ENCODE results near the gene TRIM9. TPM values are rescaled to one million over a fixed set of nuclear protein-coding genes. Genes with fewer than 3 reads are reported as not detected.

Gene TRIM9
- total RNA-seq, 4 donors from 2014 or later: 2.4 to 7.6 (median 3.4) TPM

DNA sequence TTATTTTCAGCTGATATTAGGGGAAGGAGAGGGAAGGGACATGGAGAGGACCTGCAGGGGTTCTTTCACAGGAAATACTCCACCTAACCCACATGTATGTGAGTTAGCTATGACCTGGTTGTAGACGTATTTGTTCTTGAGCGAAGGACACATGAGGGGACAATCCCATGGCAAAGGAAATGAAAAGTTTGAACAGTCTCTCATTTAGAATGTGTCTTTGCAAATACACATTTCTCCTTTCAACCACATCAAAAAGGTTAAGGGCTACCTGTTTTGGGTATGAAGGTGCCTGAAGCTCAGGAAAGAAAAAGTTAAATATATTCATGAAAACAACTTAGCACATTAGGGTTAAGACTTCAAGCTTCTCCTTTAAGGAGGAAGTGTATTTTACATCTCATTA lies 158.0 kb downstream of the TRIM9 start:
- no peak for DNase-seq
- no peak overlapping the region for H3K4me3 ChIP-seq
- H3K4me1 ChIP-seq: no peaks in the 10 kb centered on the region
- no peak overlapping the region for H3K27ac ChIP-seq
- H3K27me3 ChIP-seq: no peaks in the 10 kb centered on the region
- TF ChIP-seq POLR2A (IDR thresholded peaks at IDR 0.05): no peak
- TF ChIP-seq, protein P1, sequence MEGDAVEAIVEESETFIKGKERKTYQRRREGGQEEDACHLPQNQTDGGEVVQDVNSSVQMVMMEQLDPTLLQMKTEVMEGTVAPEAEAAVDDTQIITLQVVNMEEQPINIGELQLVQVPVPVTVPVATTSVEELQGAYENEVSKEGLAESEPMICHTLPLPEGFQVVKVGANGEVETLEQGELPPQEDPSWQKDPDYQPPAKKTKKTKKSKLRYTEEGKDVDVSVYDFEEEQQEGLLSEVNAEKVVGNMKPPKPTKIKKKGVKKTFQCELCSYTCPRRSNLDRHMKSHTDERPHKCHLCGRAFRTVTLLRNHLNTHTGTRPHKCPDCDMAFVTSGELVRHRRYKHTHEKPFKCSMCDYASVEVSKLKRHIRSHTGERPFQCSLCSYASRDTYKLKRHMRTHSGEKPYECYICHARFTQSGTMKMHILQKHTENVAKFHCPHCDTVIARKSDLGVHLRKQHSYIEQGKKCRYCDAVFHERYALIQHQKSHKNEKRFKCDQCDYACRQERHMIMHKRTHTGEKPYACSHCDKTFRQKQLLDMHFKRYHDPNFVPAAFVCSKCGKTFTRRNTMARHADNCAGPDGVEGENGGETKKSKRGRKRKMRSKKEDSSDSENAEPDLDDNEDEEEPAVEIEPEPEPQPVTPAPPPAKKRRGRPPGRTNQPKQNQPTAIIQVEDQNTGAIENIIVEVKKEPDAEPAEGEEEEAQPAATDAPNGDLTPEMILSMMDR (IDR thresholded peaks at IDR 0.05): no peak
- no peaks in the 10 kb centered on the region for H3K9me3 ChIP-seq
- intact Hi-C loops (cut with DNase I; ENCODE audit: low total_unique reads): no loop called here
- H3K36me3 ChIP-seq: no peaks in the 10 kb centered on the region

DNA sequence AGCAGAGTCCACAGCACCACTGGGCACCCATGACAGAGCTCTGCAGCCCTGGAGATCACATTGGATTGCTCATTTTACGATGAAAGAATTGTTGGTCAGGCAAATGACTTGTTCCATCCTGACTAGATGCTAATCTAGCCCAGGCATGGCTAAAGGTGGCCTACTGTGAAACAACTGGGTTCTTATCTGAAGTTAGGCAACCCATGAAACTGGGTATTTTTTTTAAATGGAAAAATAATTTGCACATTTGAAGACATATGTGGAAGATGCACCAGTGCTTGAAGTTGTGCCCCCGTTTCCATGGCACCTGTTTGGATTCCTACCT lies 158.9 kb downstream of the TRIM9 start:
- Histone ChIP-seq H3K4me1 (no peaks in the 10 kb centered on the region), H3K27ac (no peak overlapping the region), H3K4me3 (no peak overlapping the region), H3K36me3 (no peaks in the 10 kb centered on the region), H3K9me3 (no peaks in the 10 kb centered on the region), H3K27me3 (no peaks in the 10 kb centered on the region)
- TF ChIP-seq POLR2A (IDR thresholded peaks at IDR 0.05): no peak
- TF ChIP-seq, protein P1 (IDR thresholded peaks at IDR 0.05): no peak
- DNase-seq: no peak
- intact Hi-C loops (cut with DNase I; ENCODE audit: low total_unique reads): no loop called here

DNA sequence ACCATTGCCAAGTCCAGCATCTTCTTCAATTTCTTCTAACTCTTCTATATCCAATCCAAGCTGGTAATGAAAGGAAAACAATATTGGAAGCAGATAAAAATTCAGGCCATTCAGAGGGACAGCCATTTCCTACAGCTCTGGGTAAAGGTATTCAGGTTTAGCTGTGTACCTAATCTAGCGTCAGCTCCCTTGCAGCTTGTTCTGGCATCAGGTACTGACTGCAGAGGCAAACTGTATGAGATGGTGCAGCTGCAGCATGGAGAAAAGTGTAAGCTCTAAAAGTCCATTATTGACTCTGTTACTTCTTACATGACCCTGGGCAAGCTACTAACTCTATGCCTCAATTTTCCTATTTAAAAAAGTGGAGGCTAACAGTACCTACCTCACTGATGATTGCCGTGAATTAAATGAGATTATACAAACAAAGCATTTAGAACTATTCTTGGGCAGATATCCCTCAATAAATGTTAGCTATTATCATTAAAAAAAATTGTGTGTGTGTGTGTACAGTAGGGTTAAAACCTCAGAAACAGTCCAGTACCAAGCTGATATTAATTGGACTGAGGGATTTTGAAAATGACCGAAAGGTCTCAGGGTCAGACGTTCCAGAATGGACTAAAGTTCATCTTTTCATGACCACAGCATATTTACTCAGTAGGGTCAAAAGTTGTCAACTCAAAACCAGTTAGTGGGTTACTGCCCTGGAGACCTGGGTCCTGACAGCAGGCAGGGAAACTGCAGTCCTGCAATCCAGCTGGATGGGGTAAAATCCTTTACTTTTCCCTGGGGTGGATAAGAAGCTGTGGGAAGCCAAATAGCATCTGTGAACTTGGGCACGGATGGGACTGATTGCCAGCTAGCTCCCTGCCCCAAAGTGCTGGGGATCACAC lies 159.5 kb downstream of the TRIM9 start:
- Histone ChIP-seq H3K27me3 (no peaks in the 10 kb centered on the region), H3K4me1 (no peaks in the 10 kb centered on the region), H3K36me3 (no peaks in the 10 kb centered on the region), H3K4me3 (no peak overlapping the region), H3K27ac (no peak overlapping the region), H3K9me3 (no peaks in the 10 kb centered on the region)
- TF ChIP-seq, protein P1 (IDR thresholded peaks at IDR 0.05): no peak
- no peak for TF ChIP-seq POLR2A (IDR thresholded peaks at IDR 0.05)
- no peak for DNase-seq
- intact Hi-C loops (cut with DNase I; ENCODE audit: low total_unique reads): no loop called here

DNA sequence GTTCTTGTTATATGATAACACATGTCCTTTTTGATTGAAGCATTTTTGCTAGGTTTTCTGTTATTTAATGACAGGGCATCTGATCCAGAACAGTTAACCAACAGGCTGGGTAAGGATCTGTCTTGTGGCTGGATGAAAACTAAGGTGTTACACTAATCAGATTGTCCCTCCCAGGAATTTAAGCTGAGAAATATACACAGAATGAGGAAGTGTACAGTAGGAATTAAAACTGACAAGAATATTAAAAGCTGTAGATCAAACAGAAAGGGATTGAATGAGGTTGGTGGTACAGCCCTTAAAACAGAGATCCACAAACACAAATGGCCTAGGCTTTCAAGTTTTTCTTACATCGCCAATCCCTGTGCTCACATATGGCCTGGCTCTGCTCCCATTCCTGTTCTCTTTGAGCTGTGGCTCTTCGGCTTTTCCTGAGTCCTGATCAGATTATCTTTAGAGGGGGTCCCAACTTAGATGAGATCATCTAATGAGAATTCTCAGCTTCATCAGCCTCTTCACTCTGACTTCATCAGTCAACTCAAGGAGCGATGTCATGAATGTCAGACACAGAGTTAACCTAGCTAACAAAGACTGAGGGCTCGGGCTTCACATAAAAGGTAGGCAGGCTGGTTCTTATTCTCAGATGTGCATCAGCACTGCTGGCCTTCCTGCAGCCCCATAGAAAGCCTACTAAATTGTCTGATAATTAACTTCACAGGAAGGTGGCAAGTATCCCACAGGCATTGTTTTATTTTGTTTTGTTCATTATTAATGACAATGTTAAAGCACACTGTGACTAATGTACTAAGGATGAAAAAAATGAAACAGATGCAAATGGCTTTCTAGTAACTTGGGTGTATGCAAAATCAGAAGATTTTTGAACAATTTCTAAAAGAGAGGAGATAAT lies 162.1 kb downstream of the TRIM9 start:
- Histone ChIP-seq H3K36me3 (no peaks in the 10 kb centered on the region), H3K4me1 (no peaks in the 10 kb centered on the region), H3K27me3 (no peaks in the 10 kb centered on the region), H3K9me3 (no peaks in the 10 kb centered on the region), H3K4me3 (no peak overlapping the region), H3K27ac (no peak overlapping the region)
- TF ChIP-seq, protein P1 (IDR thresholded peaks at IDR 0.05): no peak
- TF ChIP-seq POLR2A (IDR thresholded peaks at IDR 0.05): no peak
- intact Hi-C loops (cut with DNase I; ENCODE audit: low total_unique reads): no loop called here
- DNase-seq: no peak

DNA sequence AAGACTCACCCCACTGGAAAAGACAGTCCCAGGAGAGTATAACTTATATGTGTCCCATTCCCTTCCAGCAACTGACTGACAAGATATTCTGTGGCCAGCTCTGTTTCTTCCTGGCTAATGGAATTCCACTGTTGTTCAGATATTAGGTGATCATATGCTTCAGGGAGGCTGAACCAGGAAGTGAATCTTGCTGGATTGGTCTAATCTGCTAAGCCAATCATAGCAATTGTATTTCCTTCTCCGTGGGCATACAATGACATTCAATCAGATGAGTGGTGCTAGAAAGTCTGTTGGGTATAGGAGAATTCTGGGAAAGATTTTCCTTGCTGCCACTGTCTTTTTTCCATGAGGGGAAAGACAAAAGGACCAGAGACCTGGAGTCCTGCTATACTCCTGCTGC lies 162.7 kb downstream of the TRIM9 start:
- TF ChIP-seq, protein P1 (IDR thresholded peaks at IDR 0.05): no peak
- TF ChIP-seq POLR2A (IDR thresholded peaks at IDR 0.05): no peak

More for the DNA sequence above, 162.7 kb downstream of the TRIM9 start:
- Histone ChIP-seq H3K4me3 (no peak overlapping the region), H3K4me1 (no peaks in the 10 kb centered on the region), H3K27ac (no peak overlapping the region), H3K27me3 (no peaks in the 10 kb centered on the region), H3K9me3 (no peaks in the 10 kb centered on the region), H3K36me3 (no peaks in the 10 kb centered on the region)
- no peak for DNase-seq
- intact Hi-C loops (cut with DNase I; ENCODE audit: low total_unique reads): no loop called here
